Neural progenitor cell (in vitro differentiated cells): ENCODE data around the gene PDHA2. TPM values are rescaled to one million over a fixed set of nuclear protein-coding genes. Genes with fewer than 3 reads are reported as not detected.

Source experiments
- DNase-seq: peaks from one replicate; pipeline ENCODE4 v3.0.0-alpha.2; 2016; ENCODE audit warnings: low spot score
- H2AFZ ChIP-seq: fragments of 200-600 bp; sonication (generic); replicated peaks from 2 replicates; pipeline ENCODE4 v1.6.1; 2016; ENCODE audit warnings: antibody characterized with exemption
- H3F3A ChIP-seq: fragments of 200-600 bp; sonication (generic); 2 replicates; pipeline ENCODE4 v1.6.1; 2016; ENCODE audit warnings: antibody characterized with exemption, low read depth
- H3K27ac ChIP-seq: fragments of 200-600 bp; sonication (generic); 2 replicates; pipeline ENCODE4 v1.5.1; 2016; ENCODE audit warnings: mild to moderate bottlenecking
- H3K27me3 ChIP-seq: fragments of 200-600 bp; sonication (generic); 2 replicates; pipeline ENCODE4 v1.6.1; 2016; ENCODE audit warnings: mild to moderate bottlenecking, moderate library complexity
- H3K36me3 ChIP-seq: fragments of 200-600 bp; sonication (generic); 2 replicates; pipeline ENCODE4 v1.5.1; 2016
- H3K4me1 ChIP-seq: fragments of 200-600 bp; sonication (generic); 2 replicates; pipeline ENCODE4 v1.6.1; 2016; ENCODE audit warnings: mixed run types
- H3K4me2 ChIP-seq: fragments of 200-600 bp; sonication (generic); 2 replicates; pipeline ENCODE4 v1.6.1; 2016
- H3K4me3 ChIP-seq: fragments of 200-600 bp; sonication (generic); 2 replicates; pipeline ENCODE4 v1.5.1; 2016
- H3K79me2 ChIP-seq: fragments of 200-600 bp; sonication (generic); 2 replicates; pipeline ENCODE4 v1.6.1; 2016; ENCODE audit warnings: low read depth
- H3K9ac ChIP-seq: fragments of 200-600 bp; sonication (generic); 2 replicates; pipeline ENCODE4 v1.6.1; 2016
- H3K9me3 ChIP-seq: fragments of 200-600 bp; sonication (generic); 2 replicates; pipeline ENCODE4 v1.5.1; 2016; ENCODE audit warnings: low read depth
- H4K20me1 ChIP-seq: fragments of 200-600 bp; sonication (generic); 2 replicates; pipeline ENCODE4 v1.6.1; 2016; ENCODE audit warnings: low read depth
- H3K27ac Mint-ChIP-seq: 3 replicates; pipeline ENCODE4 v1.8.0; 2021; ENCODE audit warnings: mixed read lengths
- H3K27me3 Mint-ChIP-seq: 2 replicates; pipeline ENCODE4 v1.8.0; 2022; ENCODE audit warnings: low read depth, mild to moderate bottlenecking, inconsistent platforms, moderate library complexity, mixed read lengths; ENCODE audit not compliant: insufficient read depth
- H3K36me3 Mint-ChIP-seq: 3 replicates; pipeline ENCODE4 v1.8.0; 2021; ENCODE audit warnings: mixed read lengths
- H3K4me1 Mint-ChIP-seq: 3 replicates; pipeline ENCODE4 v1.8.0; 2021; ENCODE audit warnings: mixed read lengths
- H3K4me3 Mint-ChIP-seq: 3 replicates; pipeline ENCODE4 v1.8.0; 2021; ENCODE audit warnings: mild to moderate bottlenecking, moderate library complexity, mixed read lengths
- H3K9me3 Mint-ChIP-seq: 3 replicates; pipeline ENCODE4 v1.8.0; 2020; ENCODE audit warnings: mixed read lengths
- CTCF ChIP-seq: fragments of 200-600 bp; sonication (generic); IDR thresholded peaks from 2 replicates; pipeline ENCODE4 v1.5.1; 2017; ENCODE audit warnings: antibody characterized with exemption, mild to moderate bottlenecking
- EZH2 ChIP-seq: fragments of 200-600 bp; sonication (generic); IDR thresholded peaks from 2 replicates; pipeline ENCODE4 v1.6.1; 2017; ENCODE audit warnings: antibody characterized with exemption, mild to moderate bottlenecking, moderate library complexity
- EZH2phosphoT487 ChIP-seq: fragments of 200-600 bp; sonication (generic); IDR thresholded peaks from 2 replicates; pipeline ENCODE4 v1.6.1; 2017; ENCODE audit warnings: antibody characterized with exemption
- total RNA-seq: library from RNA; depleted of rRNA; stranded (reverse); fragments of >200 nt; gene quantifications from 2 replicates; pipeline ENCODE4 v1.2.3, GENCODE V29; 2015; ENCODE audit warnings: low replicate concordance

The PDHA2 gene
- not detected in 2 replicates for total RNA-seq

DNA sequence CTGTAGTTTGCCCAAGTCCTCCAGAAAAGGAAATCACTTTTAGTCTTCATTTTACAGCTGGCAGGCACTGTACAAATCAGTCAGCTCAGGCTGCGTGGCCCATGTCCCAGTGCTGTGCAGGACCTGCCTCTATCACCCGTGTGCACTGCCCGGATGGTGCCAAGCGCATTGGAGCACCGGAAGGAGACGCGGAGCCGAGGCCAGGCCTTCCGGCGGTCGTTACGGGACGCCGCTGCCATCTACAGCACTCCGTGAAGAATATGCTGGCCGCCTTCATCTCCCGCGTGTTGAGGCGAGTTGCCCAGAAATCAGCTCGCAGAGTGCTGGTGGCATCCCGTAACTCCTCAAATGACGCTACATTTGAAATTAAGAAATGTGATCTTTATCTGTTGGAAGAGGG is at the start of gene PDHA2:
TSS of gene PDHA2 (plus strand) at position 203 of the 400 bp plus-strand sequence. CDS start at position 261, 58 bp downstream.
- Histone ChIP-seq H3K79me2 (no peaks in the 10 kb centered on the region), H3K27me3 (no peaks in the 10 kb centered on the region), H2AFZ (no peak within 1 kb of the TSS), H3K4me2 (no peak within 1 kb of the TSS), H3K9ac (no peak within 1 kb of the TSS), H3K4me1 (peaks cover 10% of the 10 kb centered on the region), H3F3A (no peaks in the 10 kb centered on the region), H4K20me1 (no peaks in the 10 kb centered on the region), H3K4me3 (no peak within 1 kb of the TSS), H3K36me3 (no peaks in the 10 kb centered on the region), H3K9me3 (no peaks in the 10 kb centered on the region), H3K27ac (no peak within 1 kb of the TSS)
- no peak for DNase-seq
- TF ChIP-seq EZH2phosphoT487 (no peak), CTCF (no peak), EZH2 (no peak)
- Mint-ChIP-seq H3K9me3 (peaks cover 14% of the 10 kb centered on the region), H3K4me3 (no peak within 1 kb of the TSS), H3K36me3 (peaks cover 2% of the 10 kb centered on the region), H3K4me1 (peaks cover 12% of the 10 kb centered on the region), H3K27ac (peak within 1 kb of the TSS; percentile 52), H3K27me3 (peaks cover 3% of the 10 kb centered on the region)

GRCh38 chr4:95798003-95798402 is 41.9 kb upstream of the PDHA2 start:
- Histone ChIP-seq H3K4me2 (no peak overlapping the region), H2AFZ (no peak overlapping the region), H3F3A (no peaks in the 10 kb centered on the region), H3K79me2 (no peaks in the 10 kb centered on the region), H3K4me3 (no peak overlapping the region), H3K27me3 (no peaks in the 10 kb centered on the region), H3K27ac (no peak overlapping the region), H3K4me1 (no peaks in the 10 kb centered on the region), H3K36me3 (no peaks in the 10 kb centered on the region), H3K9me3 (no peaks in the 10 kb centered on the region), H3K9ac (no peak overlapping the region), H4K20me1 (no peaks in the 10 kb centered on the region)
- Mint-ChIP-seq H3K9me3 (peaks cover 20% of the 10 kb centered on the region), H3K27me3 (peaks cover 2% of the 10 kb centered on the region), H3K4me1 (peaks cover 22% of the 10 kb centered on the region), H3K27ac (no peak overlapping the region), H3K4me3 (no peak overlapping the region), H3K36me3 (no peaks in the 10 kb centered on the region)
- no peak for DNase-seq
- TF ChIP-seq EZH2 (no peak), EZH2phosphoT487 (no peak), CTCF (no peak)

- Mint-ChIP-seq H3K27ac (no peak overlapping the region), H3K36me3 (no peaks in the 10 kb centered on the region)
Measured at GRCh38 chr4:95798727-95799126, 41.2 kb upstream of the PDHA2 start.

More at GRCh38 chr4:95798727-95799126, 41.2 kb upstream of the PDHA2 start:
- Mint-ChIP-seq H3K27me3 (peaks cover 2% of the 10 kb centered on the region), H3K4me3 (no peak overlapping the region), H3K4me1 (peaks cover 22% of the 10 kb centered on the region), H3K9me3 (peaks cover 20% of the 10 kb centered on the region)
- Histone ChIP-seq H3K27ac (no peak overlapping the region), H3K4me1 (no peaks in the 10 kb centered on the region), H2AFZ (no peak overlapping the region), H3K4me3 (no peak overlapping the region), H3K36me3 (no peaks in the 10 kb centered on the region), H3K4me2 (no peak overlapping the region), H3K79me2 (no peaks in the 10 kb centered on the region), H4K20me1 (no peaks in the 10 kb centered on the region), H3F3A (no peaks in the 10 kb centered on the region), H3K9ac (no peak overlapping the region), H3K9me3 (no peaks in the 10 kb centered on the region), H3K27me3 (no peaks in the 10 kb centered on the region)
- DNase-seq, result no peak
- no peak for TF ChIP-seq EZH2phosphoT487
- TF ChIP-seq EZH2, result no peak
- no peak for TF ChIP-seq CTCF
